ENCODE data around the gene TMEM144.

- TF ChIP-seq YY1 (IDR thresholded peaks at IDR 0.05; ENCODE audit: insufficient read depth, insufficient read length) (no peak), SUZ12 (IDR thresholded peaks at IDR 0.05; ENCODE audit: extremely low read depth, insufficient read depth, insufficient read length) (no peak)
These were observed 33.5 kb upstream of the TMEM144 start for GRCh38 chr4:158176776-158177175.

All from NT2/D1 (cell line).